Thyroid gland (tissue), 4 donors: Measurements from ENCODE around the gene MED7.

Experiments
- POLR2A ChIP-seq, 2 donors: fragments of 450-650 bp; IDR thresholded peaks; one replicate each; pipeline ENCODE4 v1.6.1; 2017; ENCODE audit warnings: antibody characterized with exemption in 2 of 2, mild to moderate bottlenecking in 2 of 2, moderate library complexity in 1 of 2
- TF ChIP-seq, protein P1 (sequence below), 6 experiments: fragments of 200-600 bp in 3 of 6; fragments of 450-650 bp in 3 of 6; sonication (generic) in 3 of 6; IDR thresholded peaks; one replicate each; pipeline ENCODE4 v1.5.1; 2016 to 2019; ENCODE audit warnings: antibody characterized with exemption in 6 of 6, mild to moderate bottlenecking in 2 of 6, inconsistent platforms in 1 of 6, moderate library complexity in 1 of 6

DNA sequence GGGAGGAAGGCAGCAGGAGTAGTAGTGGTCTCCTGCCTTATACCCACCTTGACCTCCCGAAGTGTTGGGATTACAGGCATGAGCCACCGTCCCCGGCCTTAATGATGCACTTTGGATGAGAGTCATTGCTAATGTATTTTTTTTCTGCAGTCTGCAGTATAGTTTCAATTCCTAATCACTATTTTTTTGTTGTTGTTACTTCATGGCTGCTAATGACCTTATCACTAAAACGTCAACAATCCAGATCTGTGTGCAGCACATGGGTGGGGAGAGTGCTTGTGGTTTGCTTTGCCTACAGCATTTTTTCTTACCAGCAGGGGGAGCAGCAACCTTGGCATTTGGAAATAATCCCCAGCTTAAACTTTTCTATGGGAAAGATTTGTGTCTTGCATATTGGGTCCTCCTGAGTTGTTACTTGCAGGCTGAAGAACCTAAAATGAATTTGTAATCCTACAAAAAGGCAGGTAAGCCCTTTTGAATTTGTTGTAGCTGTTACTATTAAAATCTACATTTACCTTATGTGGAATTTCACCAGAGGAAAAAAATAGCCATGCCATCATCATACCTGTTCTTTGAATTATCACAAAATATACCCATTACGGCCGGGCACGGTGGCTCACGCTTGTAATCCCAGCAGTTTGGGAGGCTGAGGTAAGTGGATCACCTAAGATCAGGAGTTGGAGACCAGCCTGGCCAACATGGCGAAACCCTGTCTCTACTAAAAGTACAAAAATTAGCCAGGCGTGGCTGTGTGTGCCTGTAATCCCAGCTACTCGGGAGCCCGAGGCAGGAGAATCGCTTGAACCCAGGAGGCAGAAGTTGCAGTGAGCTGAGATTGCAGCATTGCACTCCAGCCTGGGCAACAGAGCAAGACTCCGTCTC is 6.3 kb upstream of the MED7 start:
- TF ChIP-seq, protein P1, sequence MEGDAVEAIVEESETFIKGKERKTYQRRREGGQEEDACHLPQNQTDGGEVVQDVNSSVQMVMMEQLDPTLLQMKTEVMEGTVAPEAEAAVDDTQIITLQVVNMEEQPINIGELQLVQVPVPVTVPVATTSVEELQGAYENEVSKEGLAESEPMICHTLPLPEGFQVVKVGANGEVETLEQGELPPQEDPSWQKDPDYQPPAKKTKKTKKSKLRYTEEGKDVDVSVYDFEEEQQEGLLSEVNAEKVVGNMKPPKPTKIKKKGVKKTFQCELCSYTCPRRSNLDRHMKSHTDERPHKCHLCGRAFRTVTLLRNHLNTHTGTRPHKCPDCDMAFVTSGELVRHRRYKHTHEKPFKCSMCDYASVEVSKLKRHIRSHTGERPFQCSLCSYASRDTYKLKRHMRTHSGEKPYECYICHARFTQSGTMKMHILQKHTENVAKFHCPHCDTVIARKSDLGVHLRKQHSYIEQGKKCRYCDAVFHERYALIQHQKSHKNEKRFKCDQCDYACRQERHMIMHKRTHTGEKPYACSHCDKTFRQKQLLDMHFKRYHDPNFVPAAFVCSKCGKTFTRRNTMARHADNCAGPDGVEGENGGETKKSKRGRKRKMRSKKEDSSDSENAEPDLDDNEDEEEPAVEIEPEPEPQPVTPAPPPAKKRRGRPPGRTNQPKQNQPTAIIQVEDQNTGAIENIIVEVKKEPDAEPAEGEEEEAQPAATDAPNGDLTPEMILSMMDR (IDR thresholded peaks at IDR 0.05) = peak; percentile 59 to 86 (median 66)
- no peak for TF ChIP-seq POLR2A (IDR thresholded peaks at IDR 0.05)
